PFSK-1 (cell line): ENCODE data around the gene SYNE2.

Experiments used
- FOXP2 ChIP-seq: optimal IDR thresholded peaks from 2 replicates; pipeline ENCODE3; 2011; ENCODE audit warnings: borderline replicate concordance, control low read depth, inconsistent platforms; ENCODE audit not compliant: insufficient read depth; ENCODE audit errors: extremely low read length, extremely low read depth
- POLR2AphosphoS5 ChIP-seq: IDR thresholded peaks from 2 replicates; pipeline ENCODE4 v1.6.1; 2012; ENCODE audit warnings: low read depth, mild to moderate bottlenecking, control low read depth, low read length, moderate library complexity
- SIN3A ChIP-seq: IDR thresholded peaks from 2 replicates; pipeline ENCODE4 v1.6.1; 2012; ENCODE audit warnings: mild to moderate bottlenecking, low read length, moderate library complexity, borderline replicate concordance; ENCODE audit not compliant: insufficient read depth
- TAF1 ChIP-seq: IDR thresholded peaks from 2 replicates; pipeline ENCODE4 v1.6.1; 2012; ENCODE audit warnings: low read length, control low read depth, borderline replicate concordance; ENCODE audit not compliant: insufficient read depth
- TF ChIP-seq, protein P1 (sequence below), 2 experiments: IDR thresholded peaks; 2 replicates each; pipeline versions ENCODE4 v1.6.1 to v1.8.0; 2011 to 2012; ENCODE audit warnings: low read depth in 2 of 2, low read length in 2 of 2, control low read depth in 1 of 2, inconsistent platforms in 1 of 2, mild to moderate bottlenecking in 1 of 2, moderate library complexity in 1 of 2; ENCODE audit not compliant: insufficient read depth in 1 of 2

SYNE2 gene

DNA sequence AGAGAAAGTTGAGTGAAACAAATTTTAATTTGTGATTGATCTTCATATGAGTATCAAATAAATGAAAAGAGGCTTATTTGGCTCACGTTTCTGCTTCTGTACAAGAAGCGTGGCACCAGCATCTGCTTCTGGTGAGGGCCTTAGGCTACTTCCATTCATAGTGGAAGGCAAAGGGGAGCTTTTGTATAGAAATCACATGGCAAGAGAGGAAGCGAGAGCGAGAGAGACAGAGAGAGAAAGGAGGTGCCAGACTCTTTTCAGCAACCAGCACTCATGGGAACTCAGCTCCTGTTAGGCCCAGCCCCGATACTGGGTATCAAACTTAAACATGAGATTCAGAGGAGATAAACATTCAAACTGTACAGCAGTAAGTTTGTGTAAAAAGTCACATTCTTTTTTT, 121.4 kb downstream of the SYNE2 start:
- TF ChIP-seq FOXP2 (no peak), TAF1 (no peak)

- TF ChIP-seq POLR2AphosphoS5 (no peak), TAF1 (no peak), SIN3A (no peak), FOXP2 (no peak)
- TF ChIP-seq, protein P1, sequence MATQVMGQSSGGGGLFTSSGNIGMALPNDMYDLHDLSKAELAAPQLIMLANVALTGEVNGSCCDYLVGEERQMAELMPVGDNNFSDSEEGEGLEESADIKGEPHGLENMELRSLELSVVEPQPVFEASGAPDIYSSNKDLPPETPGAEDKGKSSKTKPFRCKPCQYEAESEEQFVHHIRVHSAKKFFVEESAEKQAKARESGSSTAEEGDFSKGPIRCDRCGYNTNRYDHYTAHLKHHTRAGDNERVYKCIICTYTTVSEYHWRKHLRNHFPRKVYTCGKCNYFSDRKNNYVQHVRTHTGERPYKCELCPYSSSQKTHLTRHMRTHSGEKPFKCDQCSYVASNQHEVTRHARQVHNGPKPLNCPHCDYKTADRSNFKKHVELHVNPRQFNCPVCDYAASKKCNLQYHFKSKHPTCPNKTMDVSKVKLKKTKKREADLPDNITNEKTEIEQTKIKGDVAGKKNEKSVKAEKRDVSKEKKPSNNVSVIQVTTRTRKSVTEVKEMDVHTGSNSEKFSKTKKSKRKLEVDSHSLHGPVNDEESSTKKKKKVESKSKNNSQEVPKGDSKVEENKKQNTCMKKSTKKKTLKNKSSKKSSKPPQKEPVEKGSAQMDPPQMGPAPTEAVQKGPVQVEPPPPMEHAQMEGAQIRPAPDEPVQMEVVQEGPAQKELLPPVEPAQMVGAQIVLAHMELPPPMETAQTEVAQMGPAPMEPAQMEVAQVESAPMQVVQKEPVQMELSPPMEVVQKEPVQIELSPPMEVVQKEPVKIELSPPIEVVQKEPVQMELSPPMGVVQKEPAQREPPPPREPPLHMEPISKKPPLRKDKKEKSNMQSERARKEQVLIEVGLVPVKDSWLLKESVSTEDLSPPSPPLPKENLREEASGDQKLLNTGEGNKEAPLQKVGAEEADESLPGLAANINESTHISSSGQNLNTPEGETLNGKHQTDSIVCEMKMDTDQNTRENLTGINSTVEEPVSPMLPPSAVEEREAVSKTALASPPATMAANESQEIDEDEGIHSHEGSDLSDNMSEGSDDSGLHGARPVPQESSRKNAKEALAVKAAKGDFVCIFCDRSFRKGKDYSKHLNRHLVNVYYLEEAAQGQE (IDR thresholded peaks at IDR 0.05; ENCODE audit: insufficient read depth in 1 of 2, low read depth in 2 of 2, low read length in 2 of 2) = no peak
Measured at GRCh38 chr14:63981569-63981968, 128.8 kb downstream of the SYNE2 start.

GRCh38 chr14:63982156-63982555, 129.4 kb downstream of the SYNE2 start:
- TF ChIP-seq POLR2AphosphoS5 (no peak), FOXP2 (no peak), SIN3A (no peak), TAF1 (no peak)
- TF ChIP-seq, protein P1 (IDR thresholded peaks at IDR 0.05; ENCODE audit: insufficient read depth in 1 of 2, low read depth in 2 of 2, low read length in 2 of 2) = no peak

GRCh38 chr14:63982629-63983028, 129.8 kb downstream of the SYNE2 start:
- TF ChIP-seq POLR2AphosphoS5 (no peak), TAF1 (no peak), SIN3A (no peak), FOXP2 (no peak)
- TF ChIP-seq, protein P1 (IDR thresholded peaks at IDR 0.05; ENCODE audit: insufficient read depth in 1 of 2, low read depth in 2 of 2, low read length in 2 of 2) = no peak

DNA sequence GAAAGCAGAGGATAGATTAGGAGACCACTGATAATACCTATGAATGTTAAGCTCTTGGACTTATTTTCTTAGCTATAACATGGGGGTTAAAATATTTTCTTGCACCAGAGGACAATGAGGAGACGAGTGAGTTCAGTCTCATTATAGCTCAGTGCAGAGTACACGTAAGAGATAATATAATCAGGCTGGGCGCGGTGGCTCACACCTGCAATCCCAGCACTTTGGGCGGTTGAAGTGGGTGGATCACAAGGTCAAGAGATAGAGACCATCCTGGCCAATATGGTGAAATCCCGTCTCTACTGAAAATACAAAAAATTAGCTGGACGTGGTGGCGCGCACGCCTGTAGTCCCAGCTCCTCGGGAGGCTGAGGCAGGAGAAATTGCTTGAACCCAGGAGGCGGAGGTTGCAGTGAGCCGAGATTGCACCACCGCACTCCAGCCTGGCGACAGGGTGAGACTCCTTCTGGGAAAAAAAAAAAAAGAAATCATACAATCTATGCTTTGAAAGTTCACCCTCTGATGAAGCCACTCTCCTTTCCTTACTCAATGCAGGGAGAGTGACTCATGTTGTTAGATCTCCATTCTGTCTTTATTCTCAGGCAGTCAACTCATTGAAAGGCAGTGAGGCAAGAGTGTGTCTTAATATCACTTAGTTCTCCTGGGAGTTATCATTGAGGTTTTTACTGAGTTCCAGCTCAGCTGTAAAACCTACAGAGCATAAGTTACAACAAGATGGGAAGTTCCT, 134.2 kb downstream of the SYNE2 start:
- no peak for TF ChIP-seq POLR2AphosphoS5
- TF ChIP-seq, protein P1 (IDR thresholded peaks at IDR 0.05; ENCODE audit: insufficient read depth in 1 of 2, low read depth in 2 of 2, low read length in 2 of 2) = no peak
- TF ChIP-seq SIN3A = no peak
- no peak for TF ChIP-seq FOXP2
- no peak for TF ChIP-seq TAF1
